SK-N-SH (cell line): ENCODE measurements around the gene AKT1S1.

Source experiments
- EP300 ChIP-seq, 2 experiments: IDR thresholded peaks; 2 replicates each; pipeline versions ENCODE4 v1.4.0 to v1.6.1; 2012; ENCODE audit warnings: borderline replicate concordance in 1 of 2, low read depth in 1 of 2, low read length in 1 of 2
- EZH2phosphoT487 ChIP-seq: fragments of 200-600 bp; sonication (generic); IDR thresholded peaks from 2 replicates; pipeline ENCODE4 v1.6.1; 2017; ENCODE audit warnings: low read depth, mixed run types, mild to moderate bottlenecking, antibody characterized with exemption, moderate library complexity, borderline replicate concordance
- GABPA ChIP-seq: IDR thresholded peaks from 2 replicates; pipeline ENCODE4 v1.4.0; 2012; ENCODE audit warnings: low read depth, mild to moderate bottlenecking
- MXI1 ChIP-seq: IDR thresholded peaks from 2 replicates; pipeline ENCODE4 v1.6.1; 2012; ENCODE audit warnings: mild to moderate bottlenecking, low read depth, low read length, improper control_type of control experiment
- NRF1 ChIP-seq: IDR thresholded peaks from 2 replicates; pipeline ENCODE4 v1.6.1; 2012; ENCODE audit warnings: low read depth, mild to moderate bottlenecking, low read length
- RAD21 ChIP-seq: IDR thresholded peaks from 2 replicates; pipeline ENCODE4 v1.6.1; 2012; ENCODE audit warnings: mild to moderate bottlenecking, low read length
- TAF1 ChIP-seq: IDR thresholded peaks from 2 replicates; pipeline ENCODE4 v1.6.1; 2012; ENCODE audit warnings: low read depth, mild to moderate bottlenecking, low read length, moderate library complexity, borderline replicate concordance
- TEAD4 ChIP-seq: IDR thresholded peaks from 2 replicates; pipeline ENCODE4 v1.4.0; 2012; ENCODE audit warnings: mild to moderate bottlenecking, borderline replicate concordance; ENCODE audit not compliant: insufficient read depth
- YY1 ChIP-seq: IDR thresholded peaks from 2 replicates; pipeline ENCODE4 v1.4.0; 2012; ENCODE audit warnings: low read depth, mild to moderate bottlenecking
- TF ChIP-seq, protein P1 (sequence below): fragments of 150-350 bp; IDR thresholded peaks from 2 replicates; pipeline ENCODE4 v1.6.1; 2016; ENCODE audit warnings: mild to moderate bottlenecking, low read depth, low read length
- TF ChIP-seq, protein P2 (sequence below): fragments of 200-600 bp; sonication (generic); IDR thresholded peaks from 2 replicates; pipeline ENCODE4 v1.6.1; 2017; ENCODE audit warnings: antibody characterized with exemption, mild to moderate bottlenecking, moderate library complexity
- TF ChIP-seq, protein P3 (sequence below): IDR thresholded peaks from 2 replicates; pipeline ENCODE4 v1.4.0; 2012; ENCODE audit warnings: low read depth, borderline replicate concordance

DNA sequence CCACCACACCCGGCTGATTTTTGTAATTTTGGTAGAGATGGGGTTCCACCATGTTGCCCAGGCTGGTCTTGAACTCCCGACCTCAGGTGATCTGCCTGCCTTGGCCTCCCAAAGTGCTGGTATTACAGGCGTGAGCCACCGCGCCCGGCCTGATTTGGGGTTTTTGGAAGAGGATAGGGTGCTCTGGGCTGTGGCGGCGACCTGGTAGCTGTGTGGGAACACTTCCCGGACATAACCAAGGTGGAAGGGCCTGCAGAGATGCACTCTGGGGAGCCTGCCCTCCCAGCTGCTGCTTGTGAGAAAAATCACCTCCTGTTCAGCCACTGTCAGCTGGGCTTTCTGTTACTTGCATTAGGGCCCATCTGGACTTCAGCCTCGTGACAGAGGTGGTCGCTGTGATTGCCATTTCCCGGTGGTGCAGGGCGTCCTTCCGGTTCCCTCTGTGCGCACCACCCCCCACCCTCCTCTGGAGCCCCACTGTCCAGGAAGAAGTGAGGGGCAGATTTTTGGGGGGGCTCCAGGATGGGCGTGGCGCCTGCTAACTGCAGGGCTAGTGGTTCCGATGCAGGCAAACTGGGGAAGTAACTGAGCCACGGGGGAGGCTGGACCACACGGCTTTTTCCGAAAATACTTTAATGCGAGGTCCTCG lies 12.0 kb upstream of the AKT1S1 start:
- TF ChIP-seq EZH2phosphoT487 (no peak), NRF1 (no peak), YY1 (no peak), GABPA (no peak), TAF1 (no peak), EP300 (IDR thresholded peaks at IDR 0.05; ENCODE audit: borderline replicate concordance in 1 of 2, low read depth in 1 of 2, low read length in 1 of 2) (no peak), TEAD4 (no peak), MXI1 (no peak), RAD21 (no peak)
- TF ChIP-seq, protein P1, sequence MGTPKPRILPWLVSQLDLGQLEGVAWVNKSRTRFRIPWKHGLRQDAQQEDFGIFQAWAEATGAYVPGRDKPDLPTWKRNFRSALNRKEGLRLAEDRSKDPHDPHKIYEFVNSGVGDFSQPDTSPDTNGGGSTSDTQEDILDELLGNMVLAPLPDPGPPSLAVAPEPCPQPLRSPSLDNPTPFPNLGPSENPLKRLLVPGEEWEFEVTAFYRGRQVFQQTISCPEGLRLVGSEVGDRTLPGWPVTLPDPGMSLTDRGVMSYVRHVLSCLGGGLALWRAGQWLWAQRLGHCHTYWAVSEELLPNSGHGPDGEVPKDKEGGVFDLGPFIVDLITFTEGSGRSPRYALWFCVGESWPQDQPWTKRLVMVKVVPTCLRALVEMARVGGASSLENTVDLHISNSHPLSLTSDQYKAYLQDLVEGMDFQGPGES = no peak
- TF ChIP-seq, protein P2, sequence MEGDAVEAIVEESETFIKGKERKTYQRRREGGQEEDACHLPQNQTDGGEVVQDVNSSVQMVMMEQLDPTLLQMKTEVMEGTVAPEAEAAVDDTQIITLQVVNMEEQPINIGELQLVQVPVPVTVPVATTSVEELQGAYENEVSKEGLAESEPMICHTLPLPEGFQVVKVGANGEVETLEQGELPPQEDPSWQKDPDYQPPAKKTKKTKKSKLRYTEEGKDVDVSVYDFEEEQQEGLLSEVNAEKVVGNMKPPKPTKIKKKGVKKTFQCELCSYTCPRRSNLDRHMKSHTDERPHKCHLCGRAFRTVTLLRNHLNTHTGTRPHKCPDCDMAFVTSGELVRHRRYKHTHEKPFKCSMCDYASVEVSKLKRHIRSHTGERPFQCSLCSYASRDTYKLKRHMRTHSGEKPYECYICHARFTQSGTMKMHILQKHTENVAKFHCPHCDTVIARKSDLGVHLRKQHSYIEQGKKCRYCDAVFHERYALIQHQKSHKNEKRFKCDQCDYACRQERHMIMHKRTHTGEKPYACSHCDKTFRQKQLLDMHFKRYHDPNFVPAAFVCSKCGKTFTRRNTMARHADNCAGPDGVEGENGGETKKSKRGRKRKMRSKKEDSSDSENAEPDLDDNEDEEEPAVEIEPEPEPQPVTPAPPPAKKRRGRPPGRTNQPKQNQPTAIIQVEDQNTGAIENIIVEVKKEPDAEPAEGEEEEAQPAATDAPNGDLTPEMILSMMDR = no peak
- TF ChIP-seq, protein P3, sequence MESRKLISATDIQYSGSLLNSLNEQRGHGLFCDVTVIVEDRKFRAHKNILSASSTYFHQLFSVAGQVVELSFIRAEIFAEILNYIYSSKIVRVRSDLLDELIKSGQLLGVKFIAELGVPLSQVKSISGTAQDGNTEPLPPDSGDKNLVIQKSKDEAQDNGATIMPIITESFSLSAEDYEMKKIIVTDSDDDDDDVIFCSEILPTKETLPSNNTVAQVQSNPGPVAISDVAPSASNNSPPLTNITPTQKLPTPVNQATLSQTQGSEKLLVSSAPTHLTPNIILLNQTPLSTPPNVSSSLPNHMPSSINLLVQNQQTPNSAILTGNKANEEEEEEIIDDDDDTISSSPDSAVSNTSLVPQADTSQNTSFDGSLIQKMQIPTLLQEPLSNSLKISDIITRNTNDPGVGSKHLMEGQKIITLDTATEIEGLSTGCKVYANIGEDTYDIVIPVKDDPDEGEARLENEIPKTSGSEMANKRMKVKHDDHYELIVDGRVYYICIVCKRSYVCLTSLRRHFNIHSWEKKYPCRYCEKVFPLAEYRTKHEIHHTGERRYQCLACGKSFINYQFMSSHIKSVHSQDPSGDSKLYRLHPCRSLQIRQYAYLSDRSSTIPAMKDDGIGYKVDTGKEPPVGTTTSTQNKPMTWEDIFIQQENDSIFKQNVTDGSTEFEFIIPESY = no peak
